HG02763 (cell line): ENCODE results near the gene GRIP1.

Experiments
- ATAC-seq: cut with Tn5 transposase; IDR thresholded peaks from one replicate; pipeline ENCODE4 v1.9.1; 2021; ENCODE audit warnings: mild to moderate bottlenecking, moderate library complexity; ENCODE audit not compliant: unreplicated experiment

Gene GRIP1

GRCh38 chr12:66603981-66604479 lies 74.8 kb downstream of the GRIP1 start:
- ATAC-seq = no peak

- ATAC-seq = no peak
These were observed 75.4 kb downstream of the GRIP1 start for GRCh38 chr12:66603461-66603860.

GRCh38 chr12:66602483-66603143 lies 76.3 kb downstream of the GRIP1 start:
- ATAC-seq = no peak

GRCh38 chr12:66600903-66601302 lies 78.0 kb downstream of the GRIP1 start:
- ATAC-seq = no peak

- no peak for ATAC-seq
These were observed 79.1 kb downstream of the GRIP1 start for GRCh38 chr12:66599816-66600215.

GRCh38 chr12:66598608-66599007 lies 80.3 kb downstream of the GRIP1 start:
- ATAC-seq = no peak

GRCh38 chr12:66598079-66598478 lies 80.8 kb downstream of the GRIP1 start:
- ATAC-seq = no peak

GRCh38 chr12:66596199-66596598 lies 82.7 kb downstream of the GRIP1 start:
- no peak for ATAC-seq

- ATAC-seq = no peak
These were observed 84.2 kb downstream of the GRIP1 start for GRCh38 chr12:66594688-66595087.

GRCh38 chr12:66590275-66590985 lies 88.4 kb downstream of the GRIP1 start:
- no peak for ATAC-seq

- ATAC-seq = no peak
These were observed 89.8 kb downstream of the GRIP1 start for GRCh38 chr12:66589095-66589494.

- ATAC-seq = no peak
These were observed 91.0 kb downstream of the GRIP1 start for GRCh38 chr12:66587912-66588311.

- ATAC-seq = no peak
These were observed 94.2 kb downstream of the GRIP1 start for GRCh38 chr12:66584673-66585072.

GRCh38 chr12:66573605-66574004 lies 105.3 kb downstream of the GRIP1 start:
- no peak for ATAC-seq

- ATAC-seq = no peak
These were observed 106.0 kb downstream of the GRIP1 start for GRCh38 chr12:66572845-66573244.

- ATAC-seq = no peak
These were observed 107.4 kb downstream of the GRIP1 start for GRCh38 chr12:66571361-66571915.

- ATAC-seq = no peak
These were observed 115.7 kb downstream of the GRIP1 start for GRCh38 chr12:66563220-66563619.

GRCh38 chr12:66555113-66555512 lies 123.8 kb downstream of the GRIP1 start:
- ATAC-seq = no peak

GRCh38 chr12:66552716-66553115 lies 126.2 kb downstream of the GRIP1 start:
- ATAC-seq = no peak

GRCh38 chr12:66550626-66551025 lies 128.2 kb downstream of the GRIP1 start:
- no peak for ATAC-seq

GRCh38 chr12:66549050-66549389 lies 129.9 kb downstream of the GRIP1 start:
- no peak for ATAC-seq

GRCh38 chr12:66548338-66549049 lies 130.4 kb downstream of the GRIP1 start:
- no peak for ATAC-seq
